GM03348 (cell line): ENCODE data around the gene GLRA2.
A peak's percentile ranks its signal among the peaks of the same experiment; 100 is the strongest.

ENCODE experiments used
- DNase-seq: peaks from one replicate; pipeline ENCODE4 v3.0.0; 2012; ENCODE audit warnings: low spot score

The GLRA2 gene

GRCh38 chrX:14700982-14701381 lies 171.6 kb downstream of the GLRA2 start:
- no peak for DNase-seq

GRCh38 chrX:14702145-14702544 lies 172.8 kb downstream of the GLRA2 start:
- DNase-seq = no peak

GRCh38 chrX:14712096-14712495 lies 182.8 kb downstream of the GLRA2 start:
- DNase-seq = no peak

- DNase-seq = no peak
These were observed 188.6 kb downstream of the GLRA2 start for GRCh38 chrX:14717949-14718348.

GRCh38 chrX:14718403-14718802 lies 189.1 kb downstream of the GLRA2 start:
- DNase-seq = no peak

GRCh38 chrX:14729058-14729457 lies 199.7 kb downstream of the GLRA2 start:
- DNase-seq = peak; percentile 11

- DNase-seq = peak; percentile 9
These were observed 209.3 kb downstream of the GLRA2 start for GRCh38 chrX:14738643-14739042.

GRCh38 chrX:14753441-14753840 lies 224.1 kb downstream of the GLRA2 start:
- DNase-seq = no peak

- no peak for DNase-seq
These were observed 228.7 kb downstream of the GLRA2 start for GRCh38 chrX:14758029-14758491.

GRCh38 chrX:14775416-14775815 lies 246.1 kb downstream of the GLRA2 start:
- no peak for DNase-seq

- peak; percentile 5 for DNase-seq
These were observed 247.6 kb downstream of the GLRA2 start for GRCh38 chrX:14776901-14777300.

- peak; percentile 39 for DNase-seq
These were observed 248.2 kb downstream of the GLRA2 start for GRCh38 chrX:14777525-14777924.

- DNase-seq = no peak
These were observed 250.2 kb downstream of the GLRA2 start for GRCh38 chrX:14779580-14779979.
